Measurements from ENCODE around the gene QRICH2.
"Not testable (repeated sequence)": the region's sequence is repeated elsewhere in the genome, so short reads cannot be mapped to it uniquely, and the experiment has no call there.

Gene QRICH2

GRCh38 chr17:76272541-76273444, 35.3 kb downstream of the QRICH2 start:
- H3K27ac ChIP-seq (ENCODE audit: low read depth in 2 of 2, low read length in 2 of 2), result peak overlapping the region; percentile 76 to 86
- no peaks in the 10 kb centered on the region for H3K9me3 ChIP-seq (ENCODE audit: control insufficient read depth in 2 of 2, low read length in 2 of 2)
- peaks cover 15 to 16% of the 10 kb centered on the region in 2 donors for H3K36me3 ChIP-seq (ENCODE audit: control insufficient read depth in 2 of 2, insufficient read depth in 2 of 2, low read length in 2 of 2)
- peak overlapping the region; percentile 65 to 68 for H3K4me3 ChIP-seq (ENCODE audit: low read length in 2 of 2)
- H3K4me1 ChIP-seq (ENCODE audit: control insufficient read depth in 2 of 2, insufficient read depth in 2 of 2, low read length in 2 of 2), result peaks cover 40 to 44% of the 10 kb centered on the region in 2 donors
- peak overlapping the region; percentile 76 to 88 for H3K9ac ChIP-seq (ENCODE audit: low read depth in 1 of 2, low read length in 2 of 2)
- no peaks in the 10 kb centered on the region for H3K27me3 ChIP-seq (ENCODE audit: control insufficient read depth in 2 of 2, insufficient read depth in 2 of 2, low read length in 2 of 2)

GRCh38 chr17:76271669-76272540, 36.2 kb downstream of the QRICH2 start:
- Histone ChIP-seq H3K4me1 (ENCODE audit: control insufficient read depth in 2 of 2, insufficient read depth in 2 of 2, low read length in 2 of 2) (peaks cover 49 to 51% of the 10 kb centered on the region in 2 donors), H3K27me3 (ENCODE audit: control insufficient read depth in 2 of 2, insufficient read depth in 2 of 2, low read length in 2 of 2) (no peaks in the 10 kb centered on the region), H3K36me3 (ENCODE audit: control insufficient read depth in 2 of 2, insufficient read depth in 2 of 2, low read length in 2 of 2) (peaks cover 16 to 18% of the 10 kb centered on the region in 2 donors), H3K9ac (ENCODE audit: low read depth in 1 of 2, low read length in 2 of 2) (peak overlapping the region; percentile 76 to 88), H3K9me3 (ENCODE audit: control insufficient read depth in 2 of 2, low read length in 2 of 2) (no peaks in the 10 kb centered on the region), H3K4me3 (ENCODE audit: low read length in 2 of 2) (peak overlapping the region; percentile 65 to 68), H3K27ac (ENCODE audit: low read depth in 2 of 2, low read length in 2 of 2) (peak overlapping the region; percentile 76 to 86)

GRCh38 chr17:76270770-76271668, 37.1 kb downstream of the QRICH2 start:
- Histone ChIP-seq H3K4me1 (ENCODE audit: control insufficient read depth in 2 of 2, insufficient read depth in 2 of 2, low read length in 2 of 2) (peaks cover 54 to 59% of the 10 kb centered on the region in 2 donors), H3K27me3 (ENCODE audit: control insufficient read depth in 2 of 2, insufficient read depth in 2 of 2, low read length in 2 of 2) (no peaks in the 10 kb centered on the region), H3K4me3 (ENCODE audit: low read length in 2 of 2) (peak overlapping the region; percentile 65 to 68), H3K9ac (ENCODE audit: low read depth in 1 of 2, low read length in 2 of 2) (peak overlapping the region; percentile 76 to 88), H3K27ac (ENCODE audit: low read depth in 2 of 2, low read length in 2 of 2) (peak overlapping the region; percentile 76 to 86), H3K9me3 (ENCODE audit: control insufficient read depth in 2 of 2, low read length in 2 of 2) (no peaks in the 10 kb centered on the region), H3K36me3 (ENCODE audit: control insufficient read depth in 2 of 2, insufficient read depth in 2 of 2, low read length in 2 of 2) (peaks cover 16 to 18% of the 10 kb centered on the region in 2 donors)

- H3K27ac ChIP-seq (ENCODE audit: low read depth in 2 of 2, low read length in 2 of 2), result no peak overlapping the region
- no peak overlapping the region for H3K4me3 ChIP-seq (ENCODE audit: low read length in 2 of 2)
- H3K36me3 ChIP-seq (ENCODE audit: control insufficient read depth in 2 of 2, insufficient read depth in 2 of 2, low read length in 2 of 2), result peaks cover 16 to 18% of the 10 kb centered on the region in 2 donors
- no peak overlapping the region for H3K9ac ChIP-seq (ENCODE audit: low read depth in 1 of 2, low read length in 2 of 2)
- H3K9me3 ChIP-seq (ENCODE audit: control insufficient read depth in 2 of 2, low read length in 2 of 2), result no peaks in the 10 kb centered on the region
- no peaks in the 10 kb centered on the region for H3K27me3 ChIP-seq (ENCODE audit: control insufficient read depth in 2 of 2, insufficient read depth in 2 of 2, low read length in 2 of 2)
- peaks cover 54 to 59% of the 10 kb centered on the region in 2 donors for H3K4me1 ChIP-seq (ENCODE audit: control insufficient read depth in 2 of 2, insufficient read depth in 2 of 2, low read length in 2 of 2)
Measured at GRCh38 chr17:76270127-76270592, 37.9 kb downstream of the QRICH2 start.

- H3K4me3 ChIP-seq (ENCODE audit: low read length in 2 of 2), result peak overlapping the region in 1 of 2 donors; percentile 37
- no peaks in the 10 kb centered on the region for H3K9me3 ChIP-seq (ENCODE audit: control insufficient read depth in 2 of 2, low read length in 2 of 2)
- peak overlapping the region in 1 of 2 donors; percentile 85 for H3K27ac ChIP-seq (ENCODE audit: low read depth in 2 of 2, low read length in 2 of 2)
- peaks cover 16 to 18% of the 10 kb centered on the region in 2 donors for H3K36me3 ChIP-seq (ENCODE audit: control insufficient read depth in 2 of 2, insufficient read depth in 2 of 2, low read length in 2 of 2)
- H3K4me1 ChIP-seq (ENCODE audit: control insufficient read depth in 2 of 2, insufficient read depth in 2 of 2, low read length in 2 of 2), result peaks cover 58 to 63% of the 10 kb centered on the region in 2 donors
- H3K27me3 ChIP-seq (ENCODE audit: control insufficient read depth in 2 of 2, insufficient read depth in 2 of 2, low read length in 2 of 2), result no peaks in the 10 kb centered on the region
- H3K9ac ChIP-seq (ENCODE audit: low read depth in 1 of 2, low read length in 2 of 2), result peak overlapping the region in 1 of 2 donors; percentile 23
Measured at GRCh38 chr17:76268991-76269981, 38.8 kb downstream of the QRICH2 start.

GRCh38 chr17:76268015-76268749, 39.9 kb downstream of the QRICH2 start:
- Histone ChIP-seq H3K9ac (ENCODE audit: low read depth in 1 of 2, low read length in 2 of 2) (peak overlapping the region; percentile 38 to 43), H3K27ac (ENCODE audit: low read depth in 2 of 2, low read length in 2 of 2) (peak overlapping the region; percentile 57 to 85), H3K9me3 (ENCODE audit: control insufficient read depth in 2 of 2, low read length in 2 of 2) (no peaks in the 10 kb centered on the region), H3K4me3 (ENCODE audit: low read length in 2 of 2) (peak overlapping the region; percentile 36 to 50), H3K36me3 (ENCODE audit: control insufficient read depth in 2 of 2, insufficient read depth in 2 of 2, low read length in 2 of 2) (peaks cover 16 to 18% of the 10 kb centered on the region in 2 donors), H3K27me3 (ENCODE audit: control insufficient read depth in 2 of 2, insufficient read depth in 2 of 2, low read length in 2 of 2) (no peaks in the 10 kb centered on the region), H3K4me1 (ENCODE audit: control insufficient read depth in 2 of 2, insufficient read depth in 2 of 2, low read length in 2 of 2) (peaks cover 69 to 72% of the 10 kb centered on the region in 2 donors)

GRCh38 chr17:76267581-76268001, 40.5 kb downstream of the QRICH2 start:
- Histone ChIP-seq H3K4me1 (ENCODE audit: control insufficient read depth in 2 of 2, insufficient read depth in 2 of 2, low read length in 2 of 2) (peaks cover 72% of the 10 kb centered on the region in 2 donors), H3K4me3 (ENCODE audit: low read length in 2 of 2) (peak overlapping the region in 1 of 2 donors; percentile 50), H3K9ac (ENCODE audit: low read depth in 1 of 2, low read length in 2 of 2) (peak overlapping the region; percentile 43 to 85), H3K36me3 (ENCODE audit: control insufficient read depth in 2 of 2, insufficient read depth in 2 of 2, low read length in 2 of 2) (peaks cover 16 to 18% of the 10 kb centered on the region in 2 donors), H3K27ac (ENCODE audit: low read depth in 2 of 2, low read length in 2 of 2) (peak overlapping the region; percentile 57 to 85)
- H3K9me3 ChIP-seq (ENCODE audit: control insufficient read depth in 2 of 2, low read length in 2 of 2); H3K27me3 ChIP-seq (ENCODE audit: control insufficient read depth in 2 of 2, insufficient read depth in 2 of 2, low read length in 2 of 2): not testable (repeated sequence)

- Histone ChIP-seq H3K4me1 (ENCODE audit: control insufficient read depth in 2 of 2, insufficient read depth in 2 of 2, low read length in 2 of 2) (peaks cover 72% of the 10 kb centered on the region in 2 donors), H3K9ac (ENCODE audit: low read depth in 1 of 2, low read length in 2 of 2) (peak overlapping the region; percentile 85 to 86), H3K27me3 (ENCODE audit: control insufficient read depth in 2 of 2, insufficient read depth in 2 of 2, low read length in 2 of 2) (no peaks in the 10 kb centered on the region), H3K27ac (ENCODE audit: low read depth in 2 of 2, low read length in 2 of 2) (peak overlapping the region; percentile 89 to 93), H3K36me3 (ENCODE audit: control insufficient read depth in 2 of 2, insufficient read depth in 2 of 2, low read length in 2 of 2) (peaks cover 16 to 18% of the 10 kb centered on the region in 2 donors), H3K4me3 (ENCODE audit: low read length in 2 of 2) (peak overlapping the region; percentile 60 to 89), H3K9me3 (ENCODE audit: control insufficient read depth in 2 of 2, low read length in 2 of 2) (no peaks in the 10 kb centered on the region)
Measured at GRCh38 chr17:76267051-76267576, 41.0 kb downstream of the QRICH2 start.
